PC-3 (cell line): ENCODE results near the gene ITIH5. TPM values are rescaled to one million over a fixed set of nuclear protein-coding genes. Genes with fewer than 3 reads are reported as not detected.

ENCODE experiments used
- ATAC-seq: fragments of 200-7000 bp; cut with Tn5 transposase; 2 replicates; pipeline ENCODE4 v1.9.1; 2020; ENCODE audit warnings: mild to moderate bottlenecking, moderate library complexity
- BruUV-seq: library from RNA; stranded (reverse); fragments of 400-500 nt; replicated peaks from 2 replicates; lab custom pipeline; 2021; lab: Mats Ljungman, UMichigan
- CTCF ChIA-PET: fragments of 300-600 bp; sonication (Branson Sonifier 250); formaldehyde crosslinking; loops from one replicate; lab custom pipeline; 2022; ENCODE audit warnings: antibody characterized with exemption; lab: Charles Lee
- POLR2A ChIA-PET: fragments of 300-600 bp; sonication (Branson Sonifier 250); formaldehyde crosslinking; loops from one replicate; lab custom pipeline; 2022; ENCODE audit warnings: antibody characterized with exemption; ENCODE audit not compliant: unreplicated experiment; lab: Charles Lee
- DNase-seq: peaks from one replicate; pipeline ENCODE4 v3.0.0-alpha.2; 2015
- H2AFZ ChIP-seq: fragments of 300-600 bp; sonication (generic); 2 replicates; pipeline ENCODE4 v1.6.0; 2016; ENCODE audit warnings: antibody characterized with exemption, low read length
- H3F3A ChIP-seq: fragments of 300-600 bp; sonication (generic); one replicate; pipeline ENCODE4 v1.6.0; 2017; ENCODE audit warnings: antibody characterized with exemption, low read length, control low read depth, mild to moderate bottlenecking; ENCODE audit not compliant: unreplicated experiment
- H3K27ac ChIP-seq: fragments of 300-600 bp; sonication (generic); 2 replicates; pipeline ENCODE4 v1.5.1; 2016; ENCODE audit warnings: mild to moderate bottlenecking, low read length
- H3K27me3 ChIP-seq: fragments of 300-600 bp; sonication (generic); 2 replicates; pipeline ENCODE4 v1.6.1; 2016; ENCODE audit warnings: low read length, mixed read lengths
- H3K36me3 ChIP-seq: fragments of 300-600 bp; sonication (generic); 2 replicates; pipeline ENCODE4 v1.6.1; 2016; ENCODE audit warnings: low read depth, mixed run types, low read length, mixed read lengths
- H3K4me1 ChIP-seq: fragments of 300-600 bp; sonication (generic); 2 replicates; pipeline ENCODE4 v1.5.1; 2016; ENCODE audit warnings: low read length; ENCODE audit not compliant: insufficient read depth
- H3K4me2 ChIP-seq: fragments of 300-600 bp; sonication (generic); 2 replicates; pipeline ENCODE4 v1.6.0; 2016; ENCODE audit warnings: low read length
- H3K4me3 ChIP-seq: fragments of 300-600 bp; sonication (generic); 2 replicates; pipeline ENCODE4 v1.5.1; 2016; ENCODE audit warnings: mild to moderate bottlenecking, low read length, mixed read lengths
- H3K79me2 ChIP-seq: fragments of 300-600 bp; sonication (generic); 2 replicates; pipeline ENCODE4 v1.6.1; 2017; ENCODE audit warnings: low read length, mixed read lengths
- H3K9ac ChIP-seq: fragments of 300-600 bp; sonication (generic); 2 replicates; pipeline ENCODE4 v1.6.0; 2016; ENCODE audit warnings: mild to moderate bottlenecking, low read length
- H3K9me2 ChIP-seq: fragments of 300-600 bp; sonication (generic); replicated peaks from 2 replicates; pipeline ENCODE4 v1.6.1; 2016; ENCODE audit warnings: mixed run types, low read length, mixed read lengths
- H3K9me3 ChIP-seq: fragments of 300-600 bp; sonication (generic); 2 replicates; pipeline ENCODE4 v1.6.1; 2016; ENCODE audit warnings: low read length, mixed read lengths
- H4K20me1 ChIP-seq: fragments of 300-600 bp; sonication (generic); 2 replicates; pipeline ENCODE4 v1.6.1; 2016; ENCODE audit warnings: low read length, mixed read lengths
- EZH2 ChIP-seq: fragments of 300-600 bp; sonication (generic); IDR thresholded peaks from one replicate; pipeline ENCODE4 v1.6.1; 2017; ENCODE audit warnings: antibody characterized with exemption, mild to moderate bottlenecking, low read length; ENCODE audit not compliant: unreplicated experiment
- EZH2phosphoT487 ChIP-seq: fragments of 300-600 bp; sonication (generic); IDR thresholded peaks from 2 replicates; pipeline ENCODE4 v1.6.1; 2018; ENCODE audit warnings: mild to moderate bottlenecking, antibody characterized with exemption, low read length, borderline replicate concordance
- intact Hi-C: fragments of 100-400 bp; cut with micrococcal nuclease; formaldehyde crosslinking; loops from 2 replicates; pipeline ENCODE4 v1.9.0; 2023
- total RNA-seq: library from RNA; depleted of rRNA; stranded (reverse); fragments of >200 nt; gene quantifications from 2 replicates; pipeline ENCODE4 v1.2.3, GENCODE V29; 2014; rRNA removed
- TF ChIP-seq, protein P1 (sequence below): fragments of 300-600 bp; sonication (generic); conservative IDR thresholded peaks from 2 replicates; pipeline ENCODE4 v1.5.1; 2017; ENCODE audit warnings: antibody characterized with exemption, low read depth, mild to moderate bottlenecking, low read length

Gene ITIH5
- total RNA-seq, 1 experiment from 2014 or later = not detected

DNA sequence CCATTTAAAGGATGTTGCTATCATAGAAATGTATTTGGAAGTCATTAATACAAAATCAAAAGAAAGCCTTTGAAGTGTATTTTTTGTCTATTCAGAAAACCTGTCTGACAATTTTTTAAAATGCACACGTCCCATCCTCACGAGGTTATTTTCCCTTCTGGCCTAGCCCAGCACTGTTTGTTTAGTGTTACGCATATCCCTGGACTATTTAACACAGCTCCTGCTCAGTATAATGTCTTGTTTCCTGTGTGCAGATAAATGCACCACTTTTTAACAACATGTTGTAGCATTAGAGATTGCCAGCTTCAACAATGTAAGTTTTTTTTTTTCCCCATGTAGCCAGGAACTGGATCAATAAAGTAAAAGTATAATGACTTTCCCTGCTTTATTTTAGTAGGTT is 153.3 kb downstream of the ITIH5 start:
- POLR2A ChIA-PET = no interaction called here
- intact Hi-C loops = no loop called here

DNA sequence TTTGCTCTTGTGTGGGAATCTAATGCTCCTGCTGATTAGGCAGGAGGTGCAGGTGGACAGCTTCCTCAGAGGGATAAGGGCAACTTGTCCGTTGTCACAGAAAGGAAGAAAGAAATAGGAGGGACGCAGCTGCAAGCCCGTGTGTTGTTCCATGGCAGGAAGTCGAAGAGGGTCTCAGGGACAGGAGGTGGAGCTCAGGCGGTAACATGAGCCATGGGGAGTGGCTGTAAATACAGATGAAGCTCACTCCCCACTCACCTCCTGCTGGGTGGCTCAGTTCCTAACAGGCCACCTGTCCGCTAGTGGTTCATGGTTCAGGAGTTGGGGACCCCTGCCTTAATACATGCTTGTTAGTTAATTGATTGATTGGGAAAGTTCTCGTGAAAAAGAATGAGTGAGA is 154.3 kb downstream of the ITIH5 start:
- Histone ChIP-seq H4K20me1 (no peaks in the 10 kb centered on the region), H3K27me3 (no peaks in the 10 kb centered on the region), H3K4me2 (no peak overlapping the region), H3K4me1 (no peaks in the 10 kb centered on the region), H3K9me3 (no peaks in the 10 kb centered on the region), H3K36me3 (no peaks in the 10 kb centered on the region), H3K27ac (no peak overlapping the region), H3F3A (no peaks in the 10 kb centered on the region), H3K79me2 (no peaks in the 10 kb centered on the region), H3K4me3 (no peak overlapping the region), H3K9me2 (no peaks in the 10 kb centered on the region), H2AFZ (no peak overlapping the region), H3K9ac (no peak overlapping the region)
- ATAC-seq (no peak), DNase-seq (no peak)
- TF ChIP-seq EZH2 = no peak
- TF ChIP-seq, protein P1, sequence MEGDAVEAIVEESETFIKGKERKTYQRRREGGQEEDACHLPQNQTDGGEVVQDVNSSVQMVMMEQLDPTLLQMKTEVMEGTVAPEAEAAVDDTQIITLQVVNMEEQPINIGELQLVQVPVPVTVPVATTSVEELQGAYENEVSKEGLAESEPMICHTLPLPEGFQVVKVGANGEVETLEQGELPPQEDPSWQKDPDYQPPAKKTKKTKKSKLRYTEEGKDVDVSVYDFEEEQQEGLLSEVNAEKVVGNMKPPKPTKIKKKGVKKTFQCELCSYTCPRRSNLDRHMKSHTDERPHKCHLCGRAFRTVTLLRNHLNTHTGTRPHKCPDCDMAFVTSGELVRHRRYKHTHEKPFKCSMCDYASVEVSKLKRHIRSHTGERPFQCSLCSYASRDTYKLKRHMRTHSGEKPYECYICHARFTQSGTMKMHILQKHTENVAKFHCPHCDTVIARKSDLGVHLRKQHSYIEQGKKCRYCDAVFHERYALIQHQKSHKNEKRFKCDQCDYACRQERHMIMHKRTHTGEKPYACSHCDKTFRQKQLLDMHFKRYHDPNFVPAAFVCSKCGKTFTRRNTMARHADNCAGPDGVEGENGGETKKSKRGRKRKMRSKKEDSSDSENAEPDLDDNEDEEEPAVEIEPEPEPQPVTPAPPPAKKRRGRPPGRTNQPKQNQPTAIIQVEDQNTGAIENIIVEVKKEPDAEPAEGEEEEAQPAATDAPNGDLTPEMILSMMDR = no peak
- ChIA-PET CTCF (no interaction called here), POLR2A (no interaction called here)
- intact Hi-C loops = no loop called here
- BruUV-seq = no TSS peak

More for the DNA sequence above, 153.3 kb downstream of the ITIH5 start:
- Histone ChIP-seq H2AFZ (no peak overlapping the region), H3K4me2 (no peak overlapping the region), H3F3A (no peaks in the 10 kb centered on the region), H3K27me3 (no peaks in the 10 kb centered on the region), H3K9me2 (no peaks in the 10 kb centered on the region), H3K9ac (no peak overlapping the region), H3K9me3 (no peaks in the 10 kb centered on the region), H3K27ac (no peak overlapping the region), H3K4me1 (no peaks in the 10 kb centered on the region), H3K36me3 (no peaks in the 10 kb centered on the region), H3K4me3 (no peak overlapping the region), H3K79me2 (no peaks in the 10 kb centered on the region), H4K20me1 (no peaks in the 10 kb centered on the region)
- CTCF ChIA-PET = no interaction called here
- BruUV-seq = no TSS peak
- ATAC-seq (peak; percentile 72), DNase-seq (peak; percentile 37)
- TF ChIP-seq EZH2 (no peak), EZH2phosphoT487 (no peak)
- TF ChIP-seq, protein P1 = no peak

DNA sequence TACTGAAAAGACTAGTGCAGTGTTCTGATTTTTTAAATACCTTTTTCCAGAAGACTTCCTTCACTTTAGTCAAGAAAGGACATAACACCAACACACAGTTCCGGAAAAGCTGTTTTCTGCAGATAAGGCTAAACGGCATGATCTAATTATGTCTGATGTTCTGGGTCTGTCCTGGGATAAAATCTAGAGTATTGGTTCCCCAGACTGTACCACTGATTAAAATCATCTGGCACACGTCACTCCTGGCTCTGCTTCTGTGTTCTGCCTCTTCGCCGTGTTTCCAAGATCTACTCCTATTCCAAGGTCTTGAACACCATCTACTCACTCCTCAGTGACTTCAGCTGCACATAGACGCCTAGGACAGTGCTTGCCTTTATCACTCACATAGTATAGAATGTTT is 155.2 kb downstream of the ITIH5 start:
- Histone ChIP-seq H4K20me1 (no peaks in the 10 kb centered on the region), H3K27ac (no peak overlapping the region), H3K9ac (no peak overlapping the region), H3K36me3 (no peaks in the 10 kb centered on the region), H2AFZ (no peak overlapping the region), H3K4me1 (no peaks in the 10 kb centered on the region), H3K4me2 (no peak overlapping the region), H3K4me3 (no peak overlapping the region), H3K79me2 (no peaks in the 10 kb centered on the region), H3K27me3 (no peaks in the 10 kb centered on the region), H3K9me3 (no peaks in the 10 kb centered on the region), H3K9me2 (no peaks in the 10 kb centered on the region), H3F3A (no peaks in the 10 kb centered on the region)
- CTCF ChIA-PET = no interaction called here
- TF ChIP-seq, protein P1 = no peak
- BruUV-seq = no TSS peak
- intact Hi-C loops = no loop called here
- no peak for DNase-seq
- POLR2A ChIA-PET = no interaction called here
- ATAC-seq = no peak

Other genes starting within 250 kb of the ITIH5 start
- not detected in 2 replicates for gene ITIH2, start 36.4 kb upstream of the ITIH5 start, total RNA-seq
- 2.4 and 7.3 TPM in 2 replicates for gene KIN, start 121.0 kb upstream of the ITIH5 start, total RNA-seq
- gene ATP5F1C, start 121.2 kb upstream of the ITIH5 start, total RNA-seq = 167 and 177 TPM in 2 replicates
- gene TAF3, start 151.5 kb upstream of the ITIH5 start, total RNA-seq = 1.2 and 2.0 TPM in 2 replicates